Keratinocyte (primary cell): ENCODE measurements around the gene ZNF226. TPM values are rescaled to one million over a fixed set of nuclear protein-coding genes. Genes with fewer than 3 reads are reported as not detected.

ENCODE experiments used
- DNase-seq: peaks from one replicate; pipeline ENCODE4 v3.0.0-alpha.2; 2011; ENCODE audit warnings: low read depth, missing footprints, low spot score
- FAIRE-seq: peaks from 2 replicates; lab custom pipeline; 2011; peaks lifted over from hg19 to GRCh38; lab: Jason Lieb, UNC
- H2AFZ ChIP-seq: 2 replicates; pipeline ENCODE4 v1.6.0; 2012; ENCODE audit warnings: low read length, control low read depth, inconsistent platforms; ENCODE audit not compliant: control insufficient read depth
- H3K27ac ChIP-seq: 2 replicates; pipeline ENCODE4 v1.5.1; 2011; ENCODE audit warnings: low read length; ENCODE audit not compliant: control insufficient read depth, insufficient read depth
- H3K27me3 ChIP-seq: 3 replicates; pipeline ENCODE4 v1.6.0; 2011; ENCODE audit warnings: low read length; ENCODE audit not compliant: control insufficient read depth, insufficient read depth; ENCODE audit errors: extremely low read depth
- H3K36me3 ChIP-seq, 2 experiments: 2 replicates in 1 of 2; 3 replicates in 1 of 2; pipeline ENCODE4 v1.5.1; 2011; ENCODE audit warnings: low read length in 2 of 2, mild to moderate bottlenecking in 1 of 2; ENCODE audit not compliant: control insufficient read depth in 2 of 2, insufficient read depth in 2 of 2; ENCODE audit errors: extremely low read depth in 1 of 2
- H3K4me1 ChIP-seq: 3 replicates; pipeline ENCODE4 v1.5.1; 2011; ENCODE audit warnings: low read length; ENCODE audit not compliant: control insufficient read depth, insufficient read depth; ENCODE audit errors: extremely low read depth
- H3K4me2 ChIP-seq: 3 replicates; pipeline ENCODE4 v1.6.0; 2011; ENCODE audit warnings: low read depth, low read length; ENCODE audit not compliant: control insufficient read depth, insufficient read depth; ENCODE audit errors: extremely low read depth
- H3K4me3 ChIP-seq, 3 experiments: fragments of 200-600 bp in 1 of 3; sonication (generic) in 1 of 3; 2 replicates in 2 of 3; 3 replicates in 1 of 3; pipeline ENCODE4 v1.5.1; 2011 to 2016; ENCODE audit warnings: low read length in 3 of 3, mild to moderate bottlenecking in 3 of 3, control low read depth in 2 of 3, inconsistent platforms in 1 of 3, low read depth in 1 of 3, mixed read lengths in 1 of 3, mixed run types in 1 of 3, moderate library complexity in 1 of 3; ENCODE audit not compliant: control insufficient read depth in 2 of 3, insufficient read depth in 2 of 3; ENCODE audit errors: extremely low read depth in 1 of 3
- H3K79me2 ChIP-seq: 2 replicates; pipeline ENCODE4 v1.6.0; 2012; ENCODE audit warnings: low read length; ENCODE audit not compliant: control insufficient read depth, insufficient read depth
- H3K9ac ChIP-seq: 3 replicates; pipeline ENCODE4 v1.6.0; 2011; ENCODE audit warnings: low read length; ENCODE audit not compliant: control insufficient read depth, insufficient read depth; ENCODE audit errors: extremely low read depth
- H3K9me1 ChIP-seq: 3 replicates; pipeline ENCODE4 v1.6.0; 2011; ENCODE audit warnings: low read length; ENCODE audit not compliant: control insufficient read depth, insufficient read depth; ENCODE audit errors: extremely low read depth
- H3K9me3 ChIP-seq: 2 replicates; pipeline ENCODE4 v1.5.1; 2012; ENCODE audit warnings: low read depth, low read length; ENCODE audit not compliant: control insufficient read depth
- H4K20me1 ChIP-seq: 3 replicates; pipeline ENCODE4 v1.6.0; 2011; ENCODE audit warnings: low read length; ENCODE audit not compliant: control insufficient read depth, insufficient read depth; ENCODE audit errors: extremely low read depth
- CTCF ChIP-seq, 3 experiments: IDR thresholded peaks in 1 of 3; conservative IDR thresholded peaks in 1 of 3; optimal IDR thresholded peaks in 1 of 3; 2 replicates in 2 of 3; 3 replicates in 1 of 3; pipeline versions ENCODE3 to v1.5.1; 2011; ENCODE audit warnings: low read length in 3 of 3, mild to moderate bottlenecking in 3 of 3, moderate library complexity in 2 of 3, control low read depth in 1 of 3, inconsistent platforms in 1 of 3; ENCODE audit not compliant: insufficient read depth in 2 of 3; ENCODE audit errors: extremely low read depth in 1 of 3
- EZH2 ChIP-seq: IDR thresholded peaks from one replicate; pipeline ENCODE4 v1.6.1; 2012; ENCODE audit warnings: inconsistent platforms, mild to moderate bottlenecking, low read length, moderate library complexity
- dilution Hi-C: fragments of 300-500 bp; cut with MboI; formaldehyde crosslinking; loops from one replicate; pipeline ENCODE4 v1.7.0; 2020; ENCODE audit warnings: low sequenced_read_pairs; ENCODE audit not compliant: extremely low pct_ligation_motif_present
- polyA plus RNA-seq, 5 experiments: library from polyadenylated mRNA; depleted of rRNA in 3 of 5; stranded (reverse) in 3 of 5; stranded (forward) in 1 of 5; unstranded in 1 of 5; fragments of >200 nt; gene quantifications; 1 replicate in 1 of 5; 2 replicates in 3 of 5; 3 replicates in 1 of 5; pipeline versions ENCODE4 v1.2.1 to v1.2.3, GENCODE V29; 2011 to 2012; ENCODE audit warnings: missing spikeins in 2 of 5, low read depth in 1 of 5, low replicate concordance in 1 of 5

ZNF226 gene
- polyA plus RNA-seq, 1 donor (not counting 4 experiments of a cell fraction or from before 2014, with no cell fraction given) = 16.4 TPM

GRCh38 chr19:44176590-44176989 lies 11.7 kb downstream of the ZNF226 start:
- H3K27ac ChIP-seq = no peak overlapping the region
- peaks cover 10% of the 10 kb centered on the region for H3K9me3 ChIP-seq
- FAIRE-seq (no peak), DNase-seq (no peak)
- H3K4me3 ChIP-seq = no peak overlapping the region
- no peaks in the 10 kb centered on the region for H3K27me3 ChIP-seq
- no peak overlapping the region for H3K9ac ChIP-seq
- H2AFZ ChIP-seq = no peak overlapping the region
- TF ChIP-seq CTCF (optimal IDR thresholded peaks at IDR 0.05 in 1 of 3, IDR thresholded peaks at IDR 0.05 in 1 of 3, conservative IDR thresholded peaks at IDR 0.05 in 1 of 3; ENCODE audit: extremely low read depth in 1 of 3, insufficient read depth in 2 of 3, low read length in 3 of 3) (no peak), EZH2 (no peak)
- no peaks in the 10 kb centered on the region for H3K4me1 ChIP-seq
- H4K20me1 ChIP-seq = no peaks in the 10 kb centered on the region
- H3K79me2 ChIP-seq = no peaks in the 10 kb centered on the region
- dilution Hi-C loops = no loop called here
- no peak overlapping the region for H3K4me2 ChIP-seq
- H3K36me3 ChIP-seq = peaks cover 17 to 30% of the 10 kb centered on the region in 2 experiments
- H3K9me1 ChIP-seq = no peaks in the 10 kb centered on the region

GRCh38 chr19:44180968-44181367 lies 16.1 kb downstream of the ZNF226 start:
- Histone ChIP-seq H3K9me1 (no peaks in the 10 kb centered on the region), H2AFZ (no peak overlapping the region), H3K79me2 (no peaks in the 10 kb centered on the region), H3K4me3 (no peak overlapping the region), H4K20me1 (no peaks in the 10 kb centered on the region), H3K36me3 (peaks cover 5 to 7% of the 10 kb centered on the region in 2 experiments), H3K4me2 (no peak overlapping the region), H3K9ac (no peak overlapping the region), H3K9me3 (peaks cover 8% of the 10 kb centered on the region), H3K27me3 (no peaks in the 10 kb centered on the region), H3K4me1 (no peaks in the 10 kb centered on the region), H3K27ac (no peak overlapping the region)
- TF ChIP-seq EZH2 (no peak), CTCF (optimal IDR thresholded peaks at IDR 0.05 in 1 of 3, IDR thresholded peaks at IDR 0.05 in 1 of 3, conservative IDR thresholded peaks at IDR 0.05 in 1 of 3; ENCODE audit: extremely low read depth in 1 of 3, insufficient read depth in 2 of 3, low read length in 3 of 3) (no peak)
- dilution Hi-C loops = no loop called here
- FAIRE-seq (no peak), DNase-seq (no peak)
